ENCODE results near the gene CADM3.

DNA sequence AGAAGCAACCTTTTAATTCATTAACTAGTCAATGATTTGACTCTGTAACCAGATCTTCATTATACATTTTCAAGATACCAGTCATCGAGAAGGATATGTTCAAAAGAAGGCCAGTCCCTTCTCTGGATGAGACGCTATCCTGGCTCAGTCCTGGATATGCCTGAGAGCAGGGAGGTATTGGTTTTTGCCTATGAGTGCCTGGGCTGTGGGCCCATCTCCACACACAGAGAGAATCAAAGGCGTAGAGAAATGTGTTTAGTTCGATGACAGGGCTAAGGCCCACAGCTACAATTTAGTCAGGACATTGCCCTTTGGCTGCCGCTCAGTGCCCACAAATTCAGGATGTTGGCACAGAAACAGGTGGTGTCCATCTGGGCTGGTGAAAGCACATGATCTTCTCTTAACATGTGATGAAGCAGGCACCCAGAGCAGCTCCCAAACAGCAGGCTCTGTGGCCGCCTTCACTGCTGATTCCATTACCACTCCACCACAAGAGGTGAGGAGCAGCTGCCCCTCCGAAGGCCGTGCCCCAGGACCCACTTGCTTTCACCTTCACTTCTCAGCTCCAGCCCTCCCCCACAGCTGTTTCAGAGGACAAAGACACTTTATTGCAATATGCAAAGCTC lies 58.0 kb downstream of the CADM3 start:
- no peak for TF ChIP-seq POLR2A (IDR thresholded peaks at IDR 0.05; ENCODE audit: low read depth, low read length)
- TF ChIP-seq, protein P1, sequence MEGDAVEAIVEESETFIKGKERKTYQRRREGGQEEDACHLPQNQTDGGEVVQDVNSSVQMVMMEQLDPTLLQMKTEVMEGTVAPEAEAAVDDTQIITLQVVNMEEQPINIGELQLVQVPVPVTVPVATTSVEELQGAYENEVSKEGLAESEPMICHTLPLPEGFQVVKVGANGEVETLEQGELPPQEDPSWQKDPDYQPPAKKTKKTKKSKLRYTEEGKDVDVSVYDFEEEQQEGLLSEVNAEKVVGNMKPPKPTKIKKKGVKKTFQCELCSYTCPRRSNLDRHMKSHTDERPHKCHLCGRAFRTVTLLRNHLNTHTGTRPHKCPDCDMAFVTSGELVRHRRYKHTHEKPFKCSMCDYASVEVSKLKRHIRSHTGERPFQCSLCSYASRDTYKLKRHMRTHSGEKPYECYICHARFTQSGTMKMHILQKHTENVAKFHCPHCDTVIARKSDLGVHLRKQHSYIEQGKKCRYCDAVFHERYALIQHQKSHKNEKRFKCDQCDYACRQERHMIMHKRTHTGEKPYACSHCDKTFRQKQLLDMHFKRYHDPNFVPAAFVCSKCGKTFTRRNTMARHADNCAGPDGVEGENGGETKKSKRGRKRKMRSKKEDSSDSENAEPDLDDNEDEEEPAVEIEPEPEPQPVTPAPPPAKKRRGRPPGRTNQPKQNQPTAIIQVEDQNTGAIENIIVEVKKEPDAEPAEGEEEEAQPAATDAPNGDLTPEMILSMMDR (IDR thresholded peaks at IDR 0.05; ENCODE audit: extremely low read depth in 1 of 2, insufficient read depth in 1 of 2, low read depth in 1 of 2, low read length in 2 of 2): no peak
